Gastroesophageal sphincter (tissue), 4 donors: ENCODE data around the gene SF3B5. TPM values are rescaled to one million over a fixed set of nuclear protein-coding genes. Genes with fewer than 3 reads are reported as not detected.
A peak's percentile ranks its signal among the peaks of the same experiment; 100 is the strongest.

Source experiments
- ATAC-seq: fragments of 150-250 bp; one replicate; pipeline ENCODE4 v1.9.1; 2016; ENCODE audit warnings: mild to moderate bottlenecking, moderate library complexity
- H3K27ac ChIP-seq, 4 donors: fragments of 200-600 bp; sonication (generic) in 3 of 4; 1 replicate in 3 of 4; 2 replicates in 1 of 4; pipeline ENCODE4 v1.5.1; 2016 to 2019
- H3K27me3 ChIP-seq: fragments of 200-600 bp; sonication (generic); one replicate; pipeline ENCODE4 v1.5.1; 2019
- H3K36me3 ChIP-seq, 2 donors: fragments of 200-600 bp; sonication (generic); one replicate each; pipeline ENCODE4 v1.5.1; 2019; ENCODE audit warnings: control low read depth in 1 of 2
- H3K4me1 ChIP-seq, 3 donors: fragments of 200-600 bp; sonication (generic); 1 replicate in 2 of 3; 2 replicates in 1 of 3; pipeline ENCODE4 v1.5.1; 2016 to 2019; ENCODE audit warnings: control low read depth in 2 of 3
- H3K4me3 ChIP-seq, 2 donors: fragments of 200-600 bp; sonication (generic); one replicate each; pipeline ENCODE4 v1.5.1; 2019; ENCODE audit warnings: mild to moderate bottlenecking in 1 of 2, moderate library complexity in 1 of 2
- H3K9me3 ChIP-seq, 3 donors: fragments of 200-600 bp; sonication (generic); one replicate each; pipeline ENCODE4 v1.5.1; 2017 to 2019; ENCODE audit warnings: control low read depth in 2 of 3
- EP300 ChIP-seq: sonication (generic); formaldehyde crosslinking; IDR thresholded peaks from one replicate; pipeline ENCODE4 v1.6.1; 2017; ENCODE audit warnings: antibody characterized with exemption, mild to moderate bottlenecking
- POLR2A ChIP-seq, 2 donors: fragments of 450-650 bp; IDR thresholded peaks; one replicate each; pipeline ENCODE4 v1.6.1; 2017; ENCODE audit warnings: antibody characterized with exemption in 2 of 2, mild to moderate bottlenecking in 2 of 2, moderate library complexity in 1 of 2
- POLR2AphosphoS5 ChIP-seq: sonication (generic); formaldehyde crosslinking; IDR thresholded peaks from one replicate; pipeline ENCODE4 v1.6.1; 2017; ENCODE audit warnings: antibody characterized with exemption
- WGBS, 2 donors: methylation state at CpG; one replicate each; pipeline ENCODE4 v1.1.5; 2018; ENCODE audit warnings: low coverage in 1 of 2; 5-methylcytosine and 5-hydroxymethylcytosine counted together
- total RNA-seq, 4 donors: library from RNA; depleted of rRNA; stranded (reverse); fragments of >200 nt; gene quantifications; one replicate each; pipeline ENCODE4 v1.1.0, GENCODE V29; 2016
- TF ChIP-seq, protein P1 (sequence below), 4 experiments: fragments of 200-600 bp in 2 of 4; fragments of 450-650 bp in 2 of 4; sonication (generic) in 1 of 4; IDR thresholded peaks; one replicate each; pipeline ENCODE4 v1.5.1; 2017 to 2019; ENCODE audit warnings: antibody characterized with exemption in 4 of 4, mild to moderate bottlenecking in 2 of 4, moderate library complexity in 2 of 4

Gene SF3B5
- total RNA-seq, 4 donors from 2014 or later: 102 to 123 (median 116) TPM

DNA sequence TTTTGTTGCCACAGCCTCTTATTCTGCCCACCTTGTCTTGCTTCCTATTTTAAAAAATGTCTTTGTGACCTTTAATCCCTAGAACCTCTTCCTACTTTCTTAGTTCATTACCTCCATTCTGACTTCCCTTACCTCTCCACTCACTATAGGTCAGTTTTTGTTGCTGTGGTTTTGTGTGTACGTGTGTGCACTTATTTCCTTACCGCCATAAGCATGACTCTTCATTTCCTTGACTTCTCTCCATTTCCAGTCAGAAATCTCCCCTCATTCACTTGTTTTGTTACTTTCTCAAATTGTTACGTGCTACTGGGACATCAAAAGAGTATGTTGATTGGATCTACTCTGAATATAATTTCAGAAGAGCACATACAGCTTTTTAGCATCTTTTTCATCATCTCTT, 26.6 kb downstream of the SF3B5 start:
- no peak for ATAC-seq
- H3K36me3 ChIP-seq: no peaks in the 10 kb centered on the region
- peaks cover 0 to 15% (median 0%) of the 10 kb centered on the region in 3 donors for H3K4me1 ChIP-seq
- TF ChIP-seq POLR2A (IDR thresholded peaks at IDR 0.05) (no peak), EP300 (no peak), POLR2AphosphoS5 (no peak)
- TF ChIP-seq, protein P1, sequence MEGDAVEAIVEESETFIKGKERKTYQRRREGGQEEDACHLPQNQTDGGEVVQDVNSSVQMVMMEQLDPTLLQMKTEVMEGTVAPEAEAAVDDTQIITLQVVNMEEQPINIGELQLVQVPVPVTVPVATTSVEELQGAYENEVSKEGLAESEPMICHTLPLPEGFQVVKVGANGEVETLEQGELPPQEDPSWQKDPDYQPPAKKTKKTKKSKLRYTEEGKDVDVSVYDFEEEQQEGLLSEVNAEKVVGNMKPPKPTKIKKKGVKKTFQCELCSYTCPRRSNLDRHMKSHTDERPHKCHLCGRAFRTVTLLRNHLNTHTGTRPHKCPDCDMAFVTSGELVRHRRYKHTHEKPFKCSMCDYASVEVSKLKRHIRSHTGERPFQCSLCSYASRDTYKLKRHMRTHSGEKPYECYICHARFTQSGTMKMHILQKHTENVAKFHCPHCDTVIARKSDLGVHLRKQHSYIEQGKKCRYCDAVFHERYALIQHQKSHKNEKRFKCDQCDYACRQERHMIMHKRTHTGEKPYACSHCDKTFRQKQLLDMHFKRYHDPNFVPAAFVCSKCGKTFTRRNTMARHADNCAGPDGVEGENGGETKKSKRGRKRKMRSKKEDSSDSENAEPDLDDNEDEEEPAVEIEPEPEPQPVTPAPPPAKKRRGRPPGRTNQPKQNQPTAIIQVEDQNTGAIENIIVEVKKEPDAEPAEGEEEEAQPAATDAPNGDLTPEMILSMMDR (IDR thresholded peaks at IDR 0.05): no peak
- 89 to 90% methylated on average over 2 to 3 of the region's 3 CpGs for WGBS, 2 donors
- no peak overlapping the region for H3K4me3 ChIP-seq
- H3K27me3 ChIP-seq: peaks cover 63% of the 10 kb centered on the region
- H3K27ac ChIP-seq: no peak overlapping the region
- no peaks in the 10 kb centered on the region for H3K9me3 ChIP-seq

- no peaks in the 10 kb centered on the region for H3K36me3 ChIP-seq
- 67 to 75% methylated on average over 5 to 6 of the region's 6 CpGs for whole genome bisulfite sequencing, 2 donors
- H3K4me1 ChIP-seq: peaks cover 0 to 27% (median 0%) of the 10 kb centered on the region in 3 donors
- TF ChIP-seq EP300 (no peak), POLR2A (IDR thresholded peaks at IDR 0.05) (no peak), POLR2AphosphoS5 (no peak)
- TF ChIP-seq, protein P1 (IDR thresholded peaks at IDR 0.05): no peak
- H3K9me3 ChIP-seq: no peaks in the 10 kb centered on the region
- ATAC-seq: no peak
- H3K4me3 ChIP-seq: no peak overlapping the region
- H3K27me3 ChIP-seq: peaks cover 74% of the 10 kb centered on the region
- no peak overlapping the region for H3K27ac ChIP-seq
Observed at GRCh38 chr6:144066741-144067484, 28.5 kb downstream of the SF3B5 start.

DNA sequence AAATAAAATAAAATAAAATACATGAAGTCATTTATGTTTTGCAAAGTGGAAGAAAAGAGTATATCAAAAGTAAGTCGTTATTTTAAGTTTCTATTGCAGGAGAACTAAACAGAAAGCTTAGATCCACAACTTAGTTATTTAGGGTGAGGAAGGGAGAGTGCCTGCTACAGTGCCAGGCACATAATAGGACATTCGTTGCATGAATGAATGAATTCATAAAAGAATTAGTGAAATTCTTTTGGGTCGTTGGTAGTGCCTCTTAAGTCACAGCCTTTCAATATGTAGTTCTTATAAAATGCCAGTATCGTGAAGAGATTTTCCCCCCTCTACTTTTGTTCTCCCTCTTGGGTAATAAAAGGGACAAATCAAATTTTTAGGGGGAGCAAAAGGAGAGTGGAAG, 29.1 kb downstream of the SF3B5 start:
- H3K4me1 ChIP-seq: peaks cover 0 to 27% (median 0%) of the 10 kb centered on the region in 3 donors
- TF ChIP-seq POLR2AphosphoS5 (no peak), EP300 (no peak)
- TF ChIP-seq, protein P1 (IDR thresholded peaks at IDR 0.05): no peak
- H3K4me3 ChIP-seq: no peak overlapping the region
- H3K36me3 ChIP-seq: no peaks in the 10 kb centered on the region
- no peak overlapping the region for H3K27ac ChIP-seq
- ATAC-seq: no peak
- peaks cover 73% of the 10 kb centered on the region for H3K27me3 ChIP-seq
- no peaks in the 10 kb centered on the region for H3K9me3 ChIP-seq
- 75 to 80% methylated on average over 4 of the region's 4 CpGs for WGBS, 2 donors

GRCh38 chr6:144065213-144065660, 30.1 kb downstream of the SF3B5 start:
- H3K4me3 ChIP-seq: peak overlapping the region in 1 of 2 donors; percentile 63
- TF ChIP-seq EP300: no peak
- no peak for TF ChIP-seq POLR2A (IDR thresholded peaks at IDR 0.05)
- no peak for TF ChIP-seq POLR2AphosphoS5
- TF ChIP-seq, protein P1 (IDR thresholded peaks at IDR 0.05): no peak
- H3K9me3 ChIP-seq: no peaks in the 10 kb centered on the region
- H3K27ac ChIP-seq: no peak overlapping the region
- no peaks in the 10 kb centered on the region for H3K36me3 ChIP-seq
- peaks cover 0 to 27% (median 0%) of the 10 kb centered on the region in 3 donors for H3K4me1 ChIP-seq
- peaks cover 67% of the 10 kb centered on the region for H3K27me3 ChIP-seq
- WGBS, 2 donors: 51 to 73% methylated on average over 9 of the region's 9 CpGs
- ATAC-seq: no peak
